GM19468 (cell line): ENCODE results near the gene CETP.
"Not testable (repeated sequence)": the region's sequence is repeated elsewhere in the genome, so short reads cannot be mapped to it uniquely, and the experiment has no call there.

Experiments
- ATAC-seq: cut with Tn5 transposase; IDR thresholded peaks from one replicate; pipeline ENCODE4 v1.9.1; 2021; ENCODE audit warnings: mild to moderate bottlenecking, moderate library complexity, moderate number of reproducible peaks; ENCODE audit not compliant: unreplicated experiment; ENCODE audit errors: extremely low read depth

The CETP gene

GRCh38 chr16:56993204-56993603, 31.5 kb downstream of the CETP start:
- ATAC-seq = no peak

GRCh38 chr16:56994311-56994710, 32.6 kb downstream of the CETP start:
- no peak for ATAC-seq

GRCh38 chr16:56995136-56995805, 33.5 kb downstream of the CETP start:
- no peak for ATAC-seq

- ATAC-seq = no peak
These were observed 35.5 kb downstream of the CETP start for GRCh38 chr16:56997264-56997663.

GRCh38 chr16:56997931-56998330, 36.2 kb downstream of the CETP start:
- ATAC-seq = no peak

DNA sequence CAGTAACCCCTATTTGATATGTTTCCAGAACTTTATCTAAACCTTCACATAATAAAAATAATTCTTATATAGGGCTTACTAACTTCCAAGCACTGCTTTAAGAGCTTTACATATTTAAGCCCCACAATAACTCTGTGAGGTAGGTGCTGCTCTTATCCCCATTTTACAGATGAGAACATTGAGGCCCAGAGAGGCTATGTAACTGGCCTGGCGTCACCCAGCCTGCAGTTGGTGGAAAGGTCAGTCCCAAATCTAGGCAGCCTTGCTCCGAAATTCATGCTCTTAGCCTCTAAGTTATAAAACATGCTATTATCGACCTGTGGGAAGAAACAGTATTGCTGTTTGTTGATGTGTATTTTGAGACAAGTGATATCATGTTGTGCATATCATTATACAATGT, 36.6 kb downstream of the CETP start:
- no peak for ATAC-seq

DNA sequence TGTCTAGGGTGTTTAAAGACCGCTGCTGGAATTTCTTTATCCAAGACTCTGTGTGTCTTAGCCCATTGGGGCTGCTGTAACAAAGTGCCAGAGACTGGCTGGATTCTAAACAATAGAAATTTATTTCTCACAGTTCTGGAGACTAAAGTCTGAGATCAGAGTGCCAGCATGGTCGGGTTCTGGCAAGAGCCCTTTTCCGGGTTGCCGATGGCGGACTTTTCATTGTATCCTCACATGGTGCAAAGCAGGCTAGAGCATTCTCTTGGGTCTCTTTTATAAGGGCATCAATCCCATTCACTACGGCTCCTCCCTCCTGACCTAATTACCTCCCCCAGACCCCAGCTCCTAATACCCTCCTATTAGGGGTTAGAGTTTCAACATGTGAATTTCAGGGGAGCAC, 37.1 kb downstream of the CETP start:
- no peak for ATAC-seq

DNA sequence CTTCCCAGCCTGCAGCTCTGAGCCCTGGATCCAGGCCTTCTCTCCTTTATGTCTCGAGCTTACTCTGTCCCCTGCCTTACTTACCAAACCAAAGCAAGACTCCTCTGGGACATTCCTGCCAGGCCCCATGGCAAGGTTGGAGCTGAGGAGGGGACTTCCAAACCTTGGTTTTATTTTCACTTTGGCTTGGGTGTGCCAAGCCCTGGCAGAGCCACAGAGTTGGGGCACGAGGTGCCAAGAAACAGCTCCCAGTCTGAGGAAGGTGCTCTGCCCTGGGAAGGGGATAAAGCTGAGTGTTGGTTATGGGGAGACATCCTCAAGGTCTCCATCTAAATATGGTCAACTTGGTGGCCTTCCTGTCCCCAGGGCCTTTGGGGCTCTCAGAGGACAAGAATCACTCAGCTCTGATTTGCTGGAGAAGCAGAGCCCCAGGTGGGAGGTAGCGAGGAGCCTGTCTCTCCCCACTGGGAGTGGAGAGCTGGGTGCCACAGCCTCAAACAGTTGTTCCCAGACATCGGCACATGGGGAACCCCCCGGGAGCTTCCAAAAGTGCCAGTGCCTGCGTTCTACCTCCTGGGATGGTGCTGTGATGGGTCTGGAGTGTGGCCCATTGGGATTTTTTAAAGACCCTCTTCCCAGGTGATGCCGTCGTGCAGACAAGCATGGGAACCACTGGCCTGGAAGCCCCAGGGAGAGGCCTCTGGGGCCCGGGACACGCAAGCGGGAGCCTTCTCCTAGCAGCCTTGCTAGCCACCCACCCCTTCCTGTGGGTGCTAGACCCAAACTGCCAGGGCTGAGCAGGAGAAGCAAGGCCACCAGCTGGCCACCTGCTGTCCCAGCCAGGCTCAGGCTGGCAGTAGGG, 37.9 kb downstream of the CETP start:
- ATAC-seq = no peak

DNA sequence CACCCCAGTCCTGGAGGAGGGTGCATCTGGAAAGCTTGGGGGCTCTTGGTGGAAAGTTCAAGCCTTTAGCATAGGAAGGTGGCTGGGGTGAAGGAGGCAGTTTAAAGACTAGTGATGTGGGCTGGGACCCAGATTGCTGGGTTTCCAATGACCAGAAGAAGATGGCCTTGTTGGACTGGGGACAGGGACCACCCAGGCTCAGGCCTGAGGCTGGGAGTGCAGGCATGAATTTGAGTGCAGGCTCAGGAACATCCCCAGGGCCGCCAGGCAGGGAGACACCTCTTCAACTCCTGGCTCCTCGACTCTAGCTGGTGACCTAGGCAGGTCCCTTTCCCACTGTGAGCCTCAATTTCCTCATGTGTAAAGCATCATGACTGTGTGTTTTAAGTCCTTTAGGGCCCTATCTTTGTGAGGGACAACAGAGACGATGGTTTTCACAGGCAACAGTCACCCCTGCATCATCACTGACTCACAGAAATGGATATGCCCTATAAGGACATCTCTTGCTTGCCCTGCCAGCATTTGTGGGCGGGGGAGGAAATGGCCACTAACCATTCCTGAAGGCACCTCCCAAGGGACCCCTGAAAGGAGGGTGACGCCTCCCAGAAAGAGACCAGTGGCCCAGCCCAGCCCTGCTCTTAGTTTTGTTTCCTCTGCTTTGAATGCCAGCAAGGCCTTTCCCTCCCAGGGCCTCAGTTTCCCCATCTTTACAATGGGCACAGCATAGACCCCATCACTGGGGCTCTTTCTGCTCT, 38.7 kb downstream of the CETP start:
- peak; percentile 41 for ATAC-seq

DNA sequence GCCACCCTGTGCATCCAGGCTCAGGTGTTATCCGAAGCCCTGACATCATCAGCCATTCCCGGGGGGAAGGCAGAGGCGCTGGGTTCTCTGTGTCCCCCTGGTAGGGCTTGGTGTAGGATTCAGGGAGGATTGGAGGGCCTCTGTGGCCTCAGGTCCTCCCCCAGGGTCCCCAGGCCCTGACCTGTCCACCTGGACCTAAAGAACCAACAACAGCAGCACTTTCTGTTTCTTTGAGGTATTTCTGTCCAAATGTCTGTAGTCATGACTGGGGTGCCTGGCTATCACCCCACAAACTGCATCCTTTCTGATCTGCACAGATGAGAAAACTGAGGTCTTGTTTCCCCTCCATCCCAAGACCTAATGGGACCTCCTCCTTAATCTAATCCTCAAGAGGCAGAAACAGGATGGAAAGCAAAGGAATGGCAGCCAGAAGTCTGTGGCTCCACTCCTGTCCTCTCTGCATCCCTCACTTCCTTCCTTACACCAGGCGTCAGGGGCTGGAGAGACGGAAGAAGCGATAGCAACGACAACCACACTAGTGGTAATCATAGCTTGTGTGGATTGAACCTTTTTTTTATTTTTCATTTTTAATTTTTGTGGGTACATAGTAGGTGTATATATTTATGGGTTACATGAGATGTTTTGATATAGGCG, 39.4 kb downstream of the CETP start:
- ATAC-seq = no peak

- ATAC-seq = no peak
These were observed 42.0 kb downstream of the CETP start for GRCh38 chr16:57003439-57004386.

GRCh38 chr16:57004387-57005250, 42.9 kb downstream of the CETP start:
- no peak for ATAC-seq

GRCh38 chr16:57005597-57005996, 43.8 kb downstream of the CETP start:
- not testable (repeated sequence) for ATAC-seq

DNA sequence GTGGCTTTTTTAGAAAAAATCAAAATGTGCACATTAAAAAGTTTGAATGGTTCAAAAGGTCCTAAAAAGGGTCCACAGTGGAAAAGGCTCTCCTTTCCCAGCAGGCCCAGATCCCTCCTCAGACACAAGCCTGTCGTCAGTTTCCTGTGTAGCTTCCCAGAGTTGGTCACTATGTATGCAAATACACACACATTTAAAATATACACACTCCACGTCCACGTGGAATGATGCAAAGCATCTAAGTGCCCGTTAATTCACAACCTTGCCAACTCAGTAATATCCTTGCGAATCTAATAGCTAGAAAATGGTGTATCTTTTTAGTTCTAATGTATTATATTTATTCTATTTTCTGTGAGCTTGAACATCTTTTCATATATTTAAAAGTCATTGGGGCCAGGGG, 45.3 kb downstream of the CETP start:
- ATAC-seq = no peak

DNA sequence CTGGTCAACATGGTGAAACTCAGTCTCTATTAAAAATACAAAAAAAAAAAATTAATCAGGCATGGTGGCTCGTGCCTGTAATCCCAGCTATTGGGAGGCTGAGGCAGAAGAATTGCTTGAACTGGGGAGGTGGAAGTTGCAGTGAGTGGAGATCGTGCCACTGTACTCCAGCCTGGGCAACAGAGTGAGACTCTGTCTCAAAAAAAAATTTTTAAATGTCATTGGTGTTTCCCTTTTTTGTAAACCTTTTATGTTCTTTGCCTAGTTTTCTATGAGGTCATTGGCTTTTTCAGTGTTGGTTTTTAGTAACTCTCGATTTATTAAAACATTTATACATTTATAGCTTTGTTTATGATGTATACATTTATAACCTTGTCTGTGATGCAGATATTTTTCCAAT, 45.8 kb downstream of the CETP start:
- ATAC-seq = no peak

DNA sequence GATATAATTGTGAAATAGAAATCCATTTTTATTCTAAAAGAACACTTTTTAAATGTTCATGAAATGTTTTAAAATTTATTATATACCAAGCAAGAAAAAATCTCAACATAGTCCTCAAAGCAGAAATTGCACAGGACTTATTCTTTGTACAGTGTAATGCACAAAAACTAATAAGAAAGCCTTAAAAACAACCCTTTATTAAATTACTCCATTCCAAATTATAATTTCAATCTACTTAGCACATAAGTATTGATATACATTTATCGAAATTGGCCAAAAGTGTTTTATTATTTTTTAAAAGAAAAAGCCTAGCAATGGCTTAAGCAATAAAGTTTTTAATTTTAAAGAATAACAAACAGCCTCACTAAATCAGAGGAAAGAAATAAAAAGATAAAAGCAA, 46.7 kb downstream of the CETP start:
- ATAC-seq = no peak

DNA sequence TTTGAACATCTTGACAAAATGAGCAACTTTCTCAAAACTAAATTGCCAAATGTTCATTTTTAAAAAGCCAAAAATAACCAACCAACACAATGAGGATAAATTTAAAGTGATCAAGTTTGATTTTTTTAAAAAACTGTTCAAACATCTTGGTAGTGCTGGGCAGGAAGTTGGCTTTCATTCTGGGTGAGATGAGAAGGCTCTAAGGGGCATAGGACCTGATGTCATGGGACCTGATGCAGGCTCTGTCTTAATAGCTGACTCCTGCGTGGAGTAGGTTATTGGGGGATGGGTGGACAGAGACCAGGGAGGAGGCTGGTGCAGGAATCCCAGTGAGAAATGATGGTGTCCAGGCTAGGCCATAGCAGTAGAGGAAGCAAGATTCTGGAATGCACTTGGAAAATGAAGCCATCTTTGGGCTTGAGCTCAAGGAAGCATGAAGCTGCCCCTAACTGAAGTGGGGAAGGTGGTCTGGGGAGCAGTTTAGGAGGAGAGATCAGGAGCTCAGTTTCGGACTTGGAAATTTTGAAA, 48.0 kb downstream of the CETP start:
- ATAC-seq = no peak

DNA sequence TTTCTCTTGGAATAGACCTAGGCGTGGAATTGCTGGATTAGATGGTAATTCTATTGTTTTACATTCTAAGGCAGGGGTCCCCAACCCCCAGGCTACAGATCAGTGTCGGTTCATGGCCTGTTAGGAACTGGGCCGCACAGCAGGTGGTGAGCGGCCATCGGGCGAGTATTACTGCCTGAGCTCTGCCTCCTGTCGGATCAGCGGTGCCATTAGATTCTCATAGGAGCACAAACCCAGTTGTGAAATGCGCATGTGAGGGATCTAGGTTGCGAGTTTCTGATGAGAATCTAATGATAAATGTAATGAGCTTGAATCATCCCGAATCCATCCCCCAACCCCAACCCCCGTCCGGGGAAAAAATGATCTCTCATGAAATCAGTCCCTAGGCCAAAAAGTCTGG, 50.6 kb downstream of the CETP start:
- ATAC-seq = no peak
